Ascending aorta (tissue), 2 donors: Measurements from ENCODE around the gene HADHA. TPM values are rescaled to one million over a fixed set of nuclear protein-coding genes. Genes with fewer than 3 reads are reported as not detected.

Source experiments
- DNase-seq, 2 donors: peaks; one replicate each; pipeline ENCODE4 v3.0.0-alpha.2; 2019; ENCODE audit warnings: low spot score in 2 of 2
- H3K27ac ChIP-seq, 2 donors: fragments of 200-600 bp; sonication (generic); one replicate each; pipeline ENCODE4 v1.5.1; 2016 to 2017; ENCODE audit warnings: mild to moderate bottlenecking in 1 of 2
- H3K27me3 ChIP-seq: fragments of 200-600 bp; sonication (generic); one replicate; pipeline ENCODE4 v1.5.1; 2017
- H3K36me3 ChIP-seq, 2 donors: fragments of 200-600 bp; sonication (generic); one replicate each; pipeline ENCODE4 v1.5.1; 2016
- H3K4me1 ChIP-seq, 2 donors: fragments of 200-600 bp; sonication (generic); one replicate each; pipeline ENCODE4 v1.5.1; 2016 to 2017; ENCODE audit warnings: mild to moderate bottlenecking in 1 of 2
- H3K4me3 ChIP-seq, 2 donors: fragments of 200-600 bp; sonication (generic); one replicate each; pipeline ENCODE4 v1.5.1; 2016 to 2017; ENCODE audit warnings: mild to moderate bottlenecking in 1 of 2
- H3K9me3 ChIP-seq, 2 donors: fragments of 200-600 bp; sonication (generic); one replicate each; pipeline ENCODE4 v1.5.1; 2016
- intact Hi-C: fragments of 100-400 bp; cut with DNase I; formaldehyde crosslinking; loops from one replicate; pipeline ENCODE4 v1.15.1; 2023
- total RNA-seq: library from RNA; depleted of rRNA; stranded (reverse); fragments of >200 nt; gene quantifications from one replicate; pipeline ENCODE4 v1.1.0, GENCODE V29; 2016
- TF ChIP-seq, protein P1 (sequence below), 3 experiments: fragments of 200-600 bp in 2 of 3; fragments of 450-650 bp in 1 of 3; sonication (generic) in 2 of 3; IDR thresholded peaks; one replicate each; pipeline ENCODE4 v1.5.1; 2016 to 2019; ENCODE audit warnings: antibody characterized with exemption in 3 of 3, mild to moderate bottlenecking in 1 of 3, moderate library complexity in 1 of 3

Gene HADHA
- total RNA-seq, 1 donor from 2014 or later: 49.5 TPM

DNA sequence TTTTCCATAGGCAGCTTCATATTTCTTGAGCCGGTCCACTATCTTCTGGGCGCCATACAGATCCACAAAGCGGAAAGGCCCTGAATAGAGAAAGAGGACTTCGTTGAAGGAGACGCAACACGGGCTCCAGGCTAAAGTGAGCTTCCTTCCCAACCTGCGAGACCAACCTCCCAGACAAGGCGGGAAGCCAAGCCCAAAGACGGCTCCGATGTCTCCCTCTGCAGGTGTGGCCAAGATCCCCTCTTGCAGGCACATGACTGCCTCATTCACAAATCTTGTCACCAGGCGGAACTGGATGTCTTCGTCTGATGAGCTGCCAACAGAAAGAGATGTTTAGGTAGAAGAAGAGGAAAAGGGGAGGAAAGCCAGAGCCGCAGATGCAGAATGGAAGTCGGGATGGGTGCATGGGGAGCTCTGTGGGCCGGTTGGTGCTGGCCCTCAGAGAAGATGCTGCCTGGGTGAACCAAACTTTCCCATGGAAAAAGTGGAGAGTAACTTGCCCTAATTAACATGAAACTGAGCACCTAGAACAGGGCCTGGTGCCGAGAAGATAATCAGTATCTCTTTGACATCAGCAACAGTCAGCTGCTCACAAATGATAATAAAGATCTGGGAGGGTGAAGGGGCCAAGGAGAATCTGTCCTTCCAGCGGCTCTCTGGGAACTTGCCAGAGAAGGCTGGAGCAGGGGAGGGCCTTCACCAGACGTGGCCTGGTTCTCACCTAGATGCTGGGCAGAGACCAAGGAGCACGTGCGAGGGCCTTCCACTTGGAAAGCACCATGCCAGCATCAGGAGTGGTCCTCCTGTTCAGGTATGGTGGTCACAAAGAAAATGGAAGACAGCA lies 52.9 kb downstream of the HADHA start:
- DNase-seq: peak in 1 of 2 donors; percentile 58
- Histone ChIP-seq H3K36me3 (peaks cover 42 to 55% of the 10 kb centered on the region in 2 donors), H3K27ac (no peak overlapping the region), H3K4me3 (no peak overlapping the region), H3K9me3 (no peaks in the 10 kb centered on the region), H3K27me3 (no peaks in the 10 kb centered on the region), H3K4me1 (no peaks in the 10 kb centered on the region)
- TF ChIP-seq, protein P1, sequence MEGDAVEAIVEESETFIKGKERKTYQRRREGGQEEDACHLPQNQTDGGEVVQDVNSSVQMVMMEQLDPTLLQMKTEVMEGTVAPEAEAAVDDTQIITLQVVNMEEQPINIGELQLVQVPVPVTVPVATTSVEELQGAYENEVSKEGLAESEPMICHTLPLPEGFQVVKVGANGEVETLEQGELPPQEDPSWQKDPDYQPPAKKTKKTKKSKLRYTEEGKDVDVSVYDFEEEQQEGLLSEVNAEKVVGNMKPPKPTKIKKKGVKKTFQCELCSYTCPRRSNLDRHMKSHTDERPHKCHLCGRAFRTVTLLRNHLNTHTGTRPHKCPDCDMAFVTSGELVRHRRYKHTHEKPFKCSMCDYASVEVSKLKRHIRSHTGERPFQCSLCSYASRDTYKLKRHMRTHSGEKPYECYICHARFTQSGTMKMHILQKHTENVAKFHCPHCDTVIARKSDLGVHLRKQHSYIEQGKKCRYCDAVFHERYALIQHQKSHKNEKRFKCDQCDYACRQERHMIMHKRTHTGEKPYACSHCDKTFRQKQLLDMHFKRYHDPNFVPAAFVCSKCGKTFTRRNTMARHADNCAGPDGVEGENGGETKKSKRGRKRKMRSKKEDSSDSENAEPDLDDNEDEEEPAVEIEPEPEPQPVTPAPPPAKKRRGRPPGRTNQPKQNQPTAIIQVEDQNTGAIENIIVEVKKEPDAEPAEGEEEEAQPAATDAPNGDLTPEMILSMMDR (IDR thresholded peaks at IDR 0.05): no peak
- intact Hi-C loops: no loop called here

DNA sequence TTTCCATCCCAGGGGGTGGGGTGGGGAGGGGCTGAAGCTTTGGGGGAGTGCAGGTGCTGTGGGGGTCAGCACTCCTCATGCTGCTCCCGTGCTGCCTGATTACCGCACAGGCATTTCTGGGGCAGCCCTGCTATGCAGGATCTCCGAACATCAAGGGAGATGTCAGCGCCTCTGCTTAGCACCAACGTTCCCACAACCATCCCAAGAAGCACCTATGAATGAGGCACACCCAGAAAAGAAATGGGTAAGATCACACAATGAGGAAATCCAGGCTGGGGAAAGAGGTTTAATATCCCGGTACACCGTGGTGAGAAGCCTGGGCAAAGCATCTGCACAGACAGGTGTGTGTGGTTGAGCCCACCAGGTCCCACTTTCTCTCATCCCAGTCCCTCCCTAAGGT lies 54.1 kb downstream of the HADHA start:
- peak in 1 of 2 donors; percentile 27 for DNase-seq
- peaks cover 40 to 43% of the 10 kb centered on the region in 2 donors for H3K36me3 ChIP-seq

DNA sequence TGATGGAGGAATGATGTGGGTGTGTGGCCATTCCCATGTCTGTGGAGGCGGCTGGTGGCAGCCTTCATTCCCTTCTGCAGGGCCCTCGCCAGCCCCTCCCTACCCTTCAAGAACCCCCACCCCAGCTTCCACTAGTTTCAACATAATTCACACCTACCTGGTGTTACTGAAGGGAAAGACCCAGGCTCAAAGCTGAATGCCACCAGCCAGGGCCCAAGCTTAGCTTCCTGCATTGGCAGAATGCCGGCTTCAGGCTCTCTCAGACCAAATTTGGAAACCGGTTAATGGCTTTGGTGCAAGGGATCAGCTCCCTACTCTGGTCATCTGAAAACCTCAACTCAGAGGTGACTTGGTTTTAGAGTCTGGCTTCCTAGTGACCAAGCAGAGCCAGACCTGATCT lies 54.7 kb downstream of the HADHA start:
- H3K27me3 ChIP-seq: no peaks in the 10 kb centered on the region
- H3K9me3 ChIP-seq: no peaks in the 10 kb centered on the region
- H3K4me3 ChIP-seq: no peak overlapping the region
- H3K36me3 ChIP-seq: peaks cover 34 to 37% of the 10 kb centered on the region in 2 donors
- TF ChIP-seq, protein P1 (IDR thresholded peaks at IDR 0.05): no peak
- peak in 1 of 2 donors; percentile 56 for DNase-seq
- intact Hi-C loops: loop anchor here (5.0 to 10.0 kb wide), 2 partner anchors 138 to 205 kb away; partner anchors contain the start of gene KIF3C
- H3K4me1 ChIP-seq: no peaks in the 10 kb centered on the region
- no peak overlapping the region for H3K27ac ChIP-seq

More for the DNA sequence above, 54.1 kb downstream of the HADHA start:
- Histone ChIP-seq H3K27ac (no peak overlapping the region), H3K4me3 (no peak overlapping the region), H3K27me3 (no peaks in the 10 kb centered on the region), H3K9me3 (no peaks in the 10 kb centered on the region), H3K4me1 (no peaks in the 10 kb centered on the region)
- TF ChIP-seq, protein P1 (IDR thresholded peaks at IDR 0.05): no peak
- intact Hi-C loops: no loop called here

DNA sequence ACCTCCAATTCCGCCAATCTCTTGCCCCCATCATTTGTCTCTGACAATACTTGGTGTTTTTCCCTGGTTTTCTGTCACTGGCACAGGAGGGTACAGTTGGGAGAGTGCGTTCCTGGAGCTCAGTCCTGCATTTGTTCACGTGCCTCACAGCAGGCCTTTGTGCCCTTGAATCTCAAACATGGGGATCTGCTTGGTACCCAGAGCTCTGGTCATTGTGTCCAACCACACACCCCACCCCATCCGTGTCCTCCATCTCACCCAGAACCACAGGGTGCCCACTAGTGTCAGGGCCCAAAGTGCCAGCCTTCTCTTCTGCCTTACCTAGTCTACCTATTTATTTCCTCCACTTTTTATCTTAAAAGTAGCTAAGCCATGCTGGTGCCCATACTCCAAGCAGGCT lies 55.3 kb downstream of the HADHA start:
- Histone ChIP-seq H3K4me3 (no peak overlapping the region), H3K9me3 (no peaks in the 10 kb centered on the region), H3K27ac (no peak overlapping the region), H3K27me3 (no peaks in the 10 kb centered on the region), H3K4me1 (no peaks in the 10 kb centered on the region), H3K36me3 (peaks cover 28 to 31% of the 10 kb centered on the region in 2 donors)
- TF ChIP-seq, protein P1 (IDR thresholded peaks at IDR 0.05): no peak
- DNase-seq: peak in 1 of 2 donors; percentile 38
- intact Hi-C loops: loop anchor here (5.0 to 10.0 kb wide), 2 partner anchors 138 to 204 kb away; partner anchors contain the start of gene KIF3C

DNA sequence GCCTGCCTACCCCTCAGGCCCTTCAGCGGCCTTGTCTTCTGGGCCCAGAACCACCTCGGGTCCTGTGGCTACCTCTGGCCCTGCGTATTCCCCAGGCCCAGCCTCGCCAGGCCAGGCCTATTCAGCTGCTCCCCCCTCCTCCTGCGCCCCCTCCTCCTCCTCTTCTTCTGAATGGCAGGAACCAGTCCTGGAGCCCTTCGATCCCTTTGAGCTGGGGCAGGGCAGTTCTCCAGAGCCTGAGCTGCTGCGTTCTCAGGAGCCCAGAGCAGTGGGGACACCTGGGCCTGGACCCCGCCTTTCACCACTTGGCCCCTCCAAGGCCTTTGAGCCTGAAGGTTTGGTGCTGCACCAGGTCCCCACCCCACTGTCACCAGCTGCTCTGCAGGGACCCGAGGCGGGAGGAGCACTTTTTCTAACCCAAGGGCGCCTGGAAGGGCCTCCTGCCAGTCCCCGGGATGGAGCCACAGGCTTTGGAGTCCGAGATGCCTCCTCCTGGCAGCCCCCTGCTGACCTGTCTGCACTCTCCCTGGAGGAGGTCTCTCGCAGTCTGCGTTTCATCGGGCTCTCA lies 56.8 kb downstream of the HADHA start:
- TF ChIP-seq, protein P1 (IDR thresholded peaks at IDR 0.05): no peak
- H3K36me3 ChIP-seq: peaks cover 16 to 22% of the 10 kb centered on the region in 2 donors
- intact Hi-C loops: loop anchor here (5.0 to 10.0 kb wide), 2 partner anchors 140 to 203 kb away; partner anchors contain the start of gene KIF3C
- peak in 1 of 2 donors; percentile 56 for DNase-seq
- H3K4me3 ChIP-seq: no peak overlapping the region
- H3K27me3 ChIP-seq: no peaks in the 10 kb centered on the region
- no peaks in the 10 kb centered on the region for H3K4me1 ChIP-seq
- H3K27ac ChIP-seq: no peak overlapping the region
- H3K9me3 ChIP-seq: no peaks in the 10 kb centered on the region
